Neural cell (in vitro differentiated cells): ENCODE results near the gene RPS27L.

Experiments
- POLR2AphosphoS5 ChIP-seq: IDR thresholded peaks from 2 replicates; pipeline ENCODE4 v1.6.1; 2012
- RAD21 ChIP-seq: fragments of 450-650 bp; conservative IDR thresholded peaks from 2 replicates; pipeline ENCODE4 v1.6.1; 2014; ENCODE audit warnings: antibody characterized with exemption, mild to moderate bottlenecking, moderate library complexity
- TAF1 ChIP-seq: IDR thresholded peaks from 2 replicates; pipeline ENCODE4 v1.6.1; 2012; ENCODE audit warnings: low read depth
- TF ChIP-seq, protein P1 (sequence below): fragments of 450-650 bp; IDR thresholded peaks from 2 replicates; pipeline ENCODE4 v1.5.1; 2014; ENCODE audit warnings: antibody characterized with exemption, mild to moderate bottlenecking, moderate library complexity; ENCODE audit not compliant: poor library complexity, severe bottlenecking

GRCh38 chr15:63156755-63157117, 541 bp downstream of the RPS27L start:
- no peak for TF ChIP-seq TAF1
- TF ChIP-seq POLR2AphosphoS5 = no peak
- TF ChIP-seq, protein P1, sequence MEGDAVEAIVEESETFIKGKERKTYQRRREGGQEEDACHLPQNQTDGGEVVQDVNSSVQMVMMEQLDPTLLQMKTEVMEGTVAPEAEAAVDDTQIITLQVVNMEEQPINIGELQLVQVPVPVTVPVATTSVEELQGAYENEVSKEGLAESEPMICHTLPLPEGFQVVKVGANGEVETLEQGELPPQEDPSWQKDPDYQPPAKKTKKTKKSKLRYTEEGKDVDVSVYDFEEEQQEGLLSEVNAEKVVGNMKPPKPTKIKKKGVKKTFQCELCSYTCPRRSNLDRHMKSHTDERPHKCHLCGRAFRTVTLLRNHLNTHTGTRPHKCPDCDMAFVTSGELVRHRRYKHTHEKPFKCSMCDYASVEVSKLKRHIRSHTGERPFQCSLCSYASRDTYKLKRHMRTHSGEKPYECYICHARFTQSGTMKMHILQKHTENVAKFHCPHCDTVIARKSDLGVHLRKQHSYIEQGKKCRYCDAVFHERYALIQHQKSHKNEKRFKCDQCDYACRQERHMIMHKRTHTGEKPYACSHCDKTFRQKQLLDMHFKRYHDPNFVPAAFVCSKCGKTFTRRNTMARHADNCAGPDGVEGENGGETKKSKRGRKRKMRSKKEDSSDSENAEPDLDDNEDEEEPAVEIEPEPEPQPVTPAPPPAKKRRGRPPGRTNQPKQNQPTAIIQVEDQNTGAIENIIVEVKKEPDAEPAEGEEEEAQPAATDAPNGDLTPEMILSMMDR = no peak
- no peak for TF ChIP-seq RAD21
